Natural killer cell (primary cell): ENCODE results near the gene GNRHR. TPM values are rescaled to one million over a fixed set of nuclear protein-coding genes. Genes with fewer than 3 reads are reported as not detected.

Source experiments
- ATAC-seq, 3 donors: fragments of 150-1000 bp in 2 of 3; fragments of 200-7000 bp in 1 of 3; cut with Tn5 transposase; 1 replicate in 1 of 3; 2 replicates in 2 of 3; pipeline ENCODE4 v1.10.0; 2021; ENCODE audit warnings: mild to moderate bottlenecking in 2 of 3, moderate library complexity in 2 of 3
- DNase-seq, 2 donors: peaks; one replicate each; pipeline versions ENCODE4 v3.0.0 to v3.0.0-alpha.2; 2013 to 2021; ENCODE audit warnings: mixed read lengths in 1 of 2
- H3K27ac ChIP-seq: one replicate; pipeline ENCODE4 v1.5.1; 2013; ENCODE audit warnings: mild to moderate bottlenecking, low read length
- H3K27me3 ChIP-seq: one replicate; pipeline ENCODE4 v1.6.1; 2013; ENCODE audit warnings: low read length; ENCODE audit not compliant: control insufficient read depth, insufficient read depth
- H3K36me3 ChIP-seq: one replicate; pipeline ENCODE4 v1.6.1; 2013; ENCODE audit warnings: low read length; ENCODE audit not compliant: control insufficient read depth, insufficient read depth
- H3K4me1 ChIP-seq: one replicate; pipeline ENCODE4 v1.6.1; 2013; ENCODE audit warnings: low read length; ENCODE audit not compliant: control insufficient read depth, insufficient read depth
- H3K4me3 ChIP-seq: one replicate; pipeline ENCODE4 v1.5.1; 2013; ENCODE audit warnings: low read length
- H3K9me3 ChIP-seq: one replicate; pipeline ENCODE4 v1.6.1; 2013; ENCODE audit warnings: low read length; ENCODE audit not compliant: control insufficient read depth, insufficient read depth
- H3K27ac Mint-ChIP-seq, 2 donors: one replicate each; pipeline ENCODE4 v1.8.0; 2022; ENCODE audit warnings: mild to moderate bottlenecking in 2 of 2, mixed read lengths in 2 of 2, moderate library complexity in 1 of 2
- H3K27me3 Mint-ChIP-seq, 2 donors: one replicate each; pipeline ENCODE4 v1.8.0; 2022; ENCODE audit warnings: low read depth in 2 of 2, mixed read lengths in 2 of 2
- H3K36me3 Mint-ChIP-seq: one replicate; pipeline ENCODE4 v1.8.0; 2022; ENCODE audit warnings: mixed read lengths
- H3K4me1 Mint-ChIP-seq, 2 donors: one replicate each; pipeline ENCODE4 v1.8.0; 2022; ENCODE audit warnings: mixed read lengths in 2 of 2
- H3K4me3 Mint-ChIP-seq: one replicate; pipeline ENCODE4 v1.8.0; 2022; ENCODE audit warnings: mild to moderate bottlenecking, moderate library complexity, mixed read lengths
- H3K9me3 Mint-ChIP-seq, 2 donors: one replicate each; pipeline ENCODE4 v1.8.0; 2022; ENCODE audit warnings: mixed read lengths in 2 of 2
- WGBS: methylation state at CpG from one replicate; pipeline ENCODE4 v1.1.7; 2013; ENCODE audit warnings: missing lambda C conversion rate; ENCODE audit not compliant: insufficient coverage; 5-methylcytosine and 5-hydroxymethylcytosine counted together
- intact Hi-C: fragments of 100-400 bp; cut with micrococcal nuclease; formaldehyde crosslinking; loops from one replicate; pipeline ENCODE4 v1.14.2; 2022
- total RNA-seq, 4 donors: library from RNA; stranded (reverse); fragments of 120-200 nt in 1 of 4; gene quantifications; one replicate each; pipeline versions ENCODE4 v1.2.3 to v1.2.4, GENCODE V29; 2013 to 2022
- TF ChIP-seq, protein P1 (sequence below): fragments of 200-600 bp; IDR thresholded peaks from one replicate; pipeline ENCODE4 v1.8.0; 2022; ENCODE audit warnings: antibody characterized with exemption

The GNRHR gene
- total RNA-seq, 3 donors from 2014 or later (not counting 1 experiment from before 2014, with no cell fraction given), result not detected

DNA sequence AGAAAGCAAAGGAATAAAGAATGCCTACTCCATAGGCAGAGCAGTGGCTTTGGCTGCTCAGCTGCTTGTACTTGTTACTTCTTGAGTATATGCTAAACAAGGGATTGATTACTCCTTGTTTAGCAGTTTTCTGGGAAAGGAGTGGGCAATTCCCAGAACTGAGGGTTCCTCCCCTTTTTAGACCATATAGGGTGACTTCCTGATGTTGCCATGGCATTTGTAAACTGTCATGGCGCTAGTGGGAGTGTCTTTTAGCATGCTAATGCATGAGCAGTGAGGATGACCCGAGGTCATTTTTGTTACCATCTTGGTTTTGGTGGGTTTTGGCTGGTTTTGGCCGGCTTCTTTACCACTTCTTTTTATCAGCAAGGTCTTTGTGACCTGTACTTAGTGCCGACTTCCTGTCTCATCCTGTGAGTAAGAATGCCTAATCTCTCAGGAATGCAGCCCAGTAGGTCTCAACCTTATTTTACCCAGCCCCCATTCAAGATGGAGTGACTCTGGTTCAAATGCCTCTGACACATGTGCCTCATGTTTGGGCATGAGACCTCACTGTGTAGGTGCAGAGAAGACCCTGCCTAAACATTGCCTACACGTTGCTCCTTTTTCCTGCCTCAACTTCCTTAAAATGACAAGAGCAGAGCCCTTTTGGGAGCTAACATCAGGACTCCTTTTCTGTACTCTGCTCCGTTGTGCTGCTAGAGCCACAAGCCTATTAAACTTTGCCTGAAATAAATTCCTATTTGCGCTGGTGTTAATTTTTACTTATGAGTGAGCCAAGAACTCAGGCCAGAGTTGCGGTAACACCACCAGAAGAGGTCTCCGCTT lies 32.2 kb downstream of the GNRHR start:
- H3K4me3 ChIP-seq, result no peak overlapping the region
- intact Hi-C loops, result no loop called here
- Mint-ChIP-seq H3K27me3 (no peaks in the 10 kb centered on the region), H3K36me3 (no peaks in the 10 kb centered on the region), H3K27ac (no peak overlapping the region), H3K4me3 (no peak overlapping the region), H3K4me1 (peaks cover 0 to under 1% of the 10 kb centered on the region in 2 donors), H3K9me3 (no peaks in the 10 kb centered on the region)
- TF ChIP-seq, protein P1, sequence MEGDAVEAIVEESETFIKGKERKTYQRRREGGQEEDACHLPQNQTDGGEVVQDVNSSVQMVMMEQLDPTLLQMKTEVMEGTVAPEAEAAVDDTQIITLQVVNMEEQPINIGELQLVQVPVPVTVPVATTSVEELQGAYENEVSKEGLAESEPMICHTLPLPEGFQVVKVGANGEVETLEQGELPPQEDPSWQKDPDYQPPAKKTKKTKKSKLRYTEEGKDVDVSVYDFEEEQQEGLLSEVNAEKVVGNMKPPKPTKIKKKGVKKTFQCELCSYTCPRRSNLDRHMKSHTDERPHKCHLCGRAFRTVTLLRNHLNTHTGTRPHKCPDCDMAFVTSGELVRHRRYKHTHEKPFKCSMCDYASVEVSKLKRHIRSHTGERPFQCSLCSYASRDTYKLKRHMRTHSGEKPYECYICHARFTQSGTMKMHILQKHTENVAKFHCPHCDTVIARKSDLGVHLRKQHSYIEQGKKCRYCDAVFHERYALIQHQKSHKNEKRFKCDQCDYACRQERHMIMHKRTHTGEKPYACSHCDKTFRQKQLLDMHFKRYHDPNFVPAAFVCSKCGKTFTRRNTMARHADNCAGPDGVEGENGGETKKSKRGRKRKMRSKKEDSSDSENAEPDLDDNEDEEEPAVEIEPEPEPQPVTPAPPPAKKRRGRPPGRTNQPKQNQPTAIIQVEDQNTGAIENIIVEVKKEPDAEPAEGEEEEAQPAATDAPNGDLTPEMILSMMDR, result no peak
- DNase-seq, result no peak
- peaks cover 3% of the 10 kb centered on the region for H3K36me3 ChIP-seq
- 98% methylated on average over 9 of the region's 9 CpGs for WGBS
- no peaks in the 10 kb centered on the region for H3K9me3 ChIP-seq
- no peak overlapping the region for H3K27ac ChIP-seq
- no peaks in the 10 kb centered on the region for H3K4me1 ChIP-seq
- no peaks in the 10 kb centered on the region for H3K27me3 ChIP-seq
- no peak for ATAC-seq

DNA sequence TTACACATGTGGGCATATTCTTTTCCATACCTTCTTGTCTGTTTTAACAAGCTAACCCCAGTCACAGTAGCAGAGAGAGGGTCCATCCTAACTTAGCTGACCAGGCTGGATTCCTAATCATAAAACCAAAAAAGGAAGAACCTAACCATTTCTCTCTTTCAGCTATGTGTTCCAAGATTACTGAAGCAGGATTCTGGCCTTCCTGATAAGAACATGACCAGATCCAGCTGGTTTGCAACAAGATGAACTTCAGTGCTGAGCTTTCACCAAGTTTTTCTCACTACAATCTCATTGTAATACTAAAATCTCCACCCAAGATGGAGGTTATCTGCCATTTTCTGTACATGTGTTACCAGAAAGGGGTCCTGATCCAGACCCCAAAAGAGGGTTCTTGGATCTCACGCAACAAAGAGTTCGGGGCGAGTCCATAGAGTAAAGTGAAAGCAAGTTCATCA lies 32.8 kb downstream of the GNRHR start:
- DNase-seq (no peak), ATAC-seq (no peak)
- Histone ChIP-seq H3K4me1 (no peaks in the 10 kb centered on the region), H3K36me3 (peaks cover 3% of the 10 kb centered on the region), H3K9me3 (no peaks in the 10 kb centered on the region), H3K4me3 (no peak overlapping the region), H3K27ac (no peak overlapping the region), H3K27me3 (no peaks in the 10 kb centered on the region)
- Mint-ChIP-seq H3K27ac (no peak overlapping the region), H3K36me3 (no peaks in the 10 kb centered on the region), H3K27me3 (no peaks in the 10 kb centered on the region), H3K9me3 (no peaks in the 10 kb centered on the region), H3K4me3 (no peak overlapping the region), H3K4me1 (no peaks in the 10 kb centered on the region)
- TF ChIP-seq, protein P1, result no peak
- 92% methylated on average over 3 of the region's 3 CpGs for WGBS
- intact Hi-C loops, result no loop called here

DNA sequence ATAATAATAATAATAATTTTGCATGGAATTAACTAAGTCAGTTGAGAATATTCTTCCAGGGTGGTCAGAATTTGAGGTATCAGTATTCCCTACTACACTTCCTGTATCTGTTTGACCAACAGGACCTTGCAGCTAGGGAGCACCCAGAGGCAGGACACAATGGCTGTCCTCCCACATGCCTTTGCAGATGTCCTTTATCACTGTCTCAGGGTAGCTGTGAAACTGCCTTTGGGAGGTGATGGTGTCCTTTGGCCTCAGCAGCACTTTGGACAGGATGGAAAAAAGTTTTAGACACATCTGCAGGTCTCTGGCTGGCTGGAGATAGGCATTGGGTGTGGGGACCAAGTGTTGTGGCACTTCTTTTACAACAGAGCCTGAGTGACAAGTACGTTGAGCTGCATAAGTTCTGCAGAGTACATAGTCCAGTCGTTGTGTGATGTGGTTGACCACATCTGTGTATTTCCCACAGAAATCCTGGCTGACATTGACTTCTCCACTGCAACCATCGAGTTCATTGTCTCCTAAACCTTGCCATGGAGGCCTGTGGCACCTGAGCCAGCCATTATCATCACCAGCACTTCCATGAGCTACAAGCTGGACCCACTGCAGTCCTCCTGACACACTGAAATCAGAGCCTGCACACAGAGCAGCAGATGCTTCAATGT lies 34.1 kb downstream of the GNRHR start:
- H3K4me3 Mint-ChIP-seq, result no peak overlapping the region

More for the DNA sequence above, 34.1 kb downstream of the GNRHR start:
- Histone ChIP-seq H3K27me3 (no peaks in the 10 kb centered on the region), H3K27ac (no peak overlapping the region), H3K4me3 (no peak overlapping the region), H3K9me3 (no peaks in the 10 kb centered on the region), H3K4me1 (no peaks in the 10 kb centered on the region), H3K36me3 (peaks cover 3% of the 10 kb centered on the region)
- DNase-seq (no peak), ATAC-seq (no peak)
- Mint-ChIP-seq H3K36me3 (no peaks in the 10 kb centered on the region), H3K27ac (no peak overlapping the region), H3K4me1 (no peaks in the 10 kb centered on the region), H3K9me3 (no peaks in the 10 kb centered on the region), H3K27me3 (no peaks in the 10 kb centered on the region)
- WGBS, result 83% methylated on average over 3 of the region's 3 CpGs
- TF ChIP-seq, protein P1, result no peak
- intact Hi-C loops, result no loop called here
